Umbilical cord (tissue), 2 donors: ENCODE results near the gene MYLIP. TPM values are rescaled to one million over a fixed set of nuclear protein-coding genes. Genes with fewer than 3 reads are reported as not detected.

Experiments
- DNase-seq: peaks from one replicate; pipeline ENCODE4 v3.0.0-alpha.2; 2015; ENCODE audit warnings: low spot score
- total RNA-seq: library from RNA; depleted of rRNA; stranded (reverse); fragments of >200 nt; gene quantifications from one replicate; pipeline ENCODE4 v1.2.3, GENCODE V29; 2014; ENCODE audit warnings: low replicate concordance; ENCODE audit not compliant: insufficient read depth

The MYLIP gene
- total RNA-seq, 1 donor from 2014 or later: 118 TPM

- no peak for DNase-seq
Observed at GRCh38 chr6:16139556-16139955, 10.7 kb downstream of the MYLIP start.

GRCh38 chr6:16140607-16141006, 11.7 kb downstream of the MYLIP start:
- DNase-seq: no peak

GRCh38 chr6:16141514-16141913, 12.6 kb downstream of the MYLIP start:
- no peak for DNase-seq

GRCh38 chr6:16145038-16145437, 16.2 kb downstream of the MYLIP start:
- no peak for DNase-seq

- DNase-seq: no peak
Observed at GRCh38 chr6:16146028-16146427, 17.1 kb downstream of the MYLIP start.

GRCh38 chr6:16146527-16146955, 17.7 kb downstream of the MYLIP start:
- no peak for DNase-seq

GRCh38 chr6:16148498-16148897, 19.6 kb downstream of the MYLIP start:
- DNase-seq: no peak

- DNase-seq: no peak
Observed at GRCh38 chr6:16149305-16149704, 20.4 kb downstream of the MYLIP start.

GRCh38 chr6:16150098-16150497, 21.2 kb downstream of the MYLIP start:
- DNase-seq: no peak

GRCh38 chr6:16153211-16153820, 24.4 kb downstream of the MYLIP start:
- DNase-seq: peak; percentile 87

GRCh38 chr6:16154904-16155303, 26.0 kb downstream of the MYLIP start:
- peak; percentile 94 for DNase-seq

GRCh38 chr6:16157492-16157891, 28.6 kb downstream of the MYLIP start:
- no peak for DNase-seq

GRCh38 chr6:16157909-16158308, 29.0 kb downstream of the MYLIP start:
- no peak for DNase-seq

- DNase-seq: no peak
Observed at GRCh38 chr6:16158943-16159557, 30.2 kb downstream of the MYLIP start.

- no peak for DNase-seq
Observed at GRCh38 chr6:16160794-16161193, 31.9 kb downstream of the MYLIP start.

GRCh38 chr6:16162003-16162402, 33.1 kb downstream of the MYLIP start:
- DNase-seq: no peak

GRCh38 chr6:16163066-16163465, 34.2 kb downstream of the MYLIP start:
- DNase-seq: no peak

- no peak for DNase-seq
Observed at GRCh38 chr6:16163535-16164300, 34.8 kb downstream of the MYLIP start.

- no peak for DNase-seq
Observed at GRCh38 chr6:16165641-16166040, 36.8 kb downstream of the MYLIP start.

GRCh38 chr6:16166871-16167608, 38.2 kb downstream of the MYLIP start:
- DNase-seq: peak; percentile 63

GRCh38 chr6:16168121-16168520, 39.2 kb downstream of the MYLIP start:
- peak; percentile 54 for DNase-seq

GRCh38 chr6:16168858-16169257, 40.0 kb downstream of the MYLIP start:
- peak; percentile 47 for DNase-seq
